Endothelial cell of umbilical vein (primary cell): ENCODE results near the gene POP5. TPM values are rescaled to one million over a fixed set of nuclear protein-coding genes. Genes with fewer than 3 reads are reported as not detected.

Experiments
- BruUV-seq: library from RNA; stranded (reverse); fragments of 400-500 nt; replicated peaks from 2 replicates; lab custom pipeline; 2021; lab: Mats Ljungman, UMichigan
- CTCF ChIA-PET: fragments of 300-600, 350-600 bp; sonication (Branson Sonifier 250); formaldehyde crosslinking; loops from one replicate; lab custom pipeline; 2021; ENCODE audit warnings: antibody characterized with exemption, inconsistent platforms; lab: Charles Lee
- POLR2A ChIA-PET: fragments of 300-600, 350-600 bp; sonication (Branson Sonifier 250); formaldehyde crosslinking; loops from one replicate; lab custom pipeline; 2021; ENCODE audit warnings: antibody characterized with exemption, inconsistent platforms; lab: Charles Lee
- DNase-seq: peaks from one replicate; pipeline ENCODE4 v3.0.0-alpha.2; 2011; ENCODE audit warnings: low read depth, low spot score
- FAIRE-seq: peaks from 2 replicates; lab custom pipeline; 2011; peaks lifted over from hg19 to GRCh38; lab: Jason Lieb, UNC
- H2AFZ ChIP-seq: 2 replicates; pipeline ENCODE4 v1.6.0; 2012; ENCODE audit warnings: low read depth, low read length, control low read depth, inconsistent platforms
- H3K27ac ChIP-seq: 2 replicates; pipeline ENCODE4 v1.5.1; 2011; ENCODE audit warnings: low read depth, mild to moderate bottlenecking, control low read depth, low read length, moderate library complexity; ENCODE audit not compliant: insufficient read depth
- H3K27me3 ChIP-seq, 2 experiments: 2 replicates each; pipeline versions ENCODE4 v1.6.0 to v1.6.1; 2011; ENCODE audit warnings: low read length in 2 of 2, mixed read lengths in 1 of 2; ENCODE audit not compliant: control insufficient read depth in 2 of 2, insufficient read depth in 2 of 2
- H3K36me3 ChIP-seq, 2 experiments: 2 replicates in 1 of 2; 3 replicates in 1 of 2; pipeline ENCODE4 v1.5.1; 2011; ENCODE audit warnings: low read length in 2 of 2, mild to moderate bottlenecking in 1 of 2, moderate library complexity in 1 of 2; ENCODE audit not compliant: control insufficient read depth in 2 of 2, insufficient read depth in 2 of 2; ENCODE audit errors: extremely low read depth in 1 of 2
- H3K4me1 ChIP-seq: 3 replicates; pipeline ENCODE4 v1.5.1; 2011; ENCODE audit warnings: mild to moderate bottlenecking, low read length; ENCODE audit not compliant: control insufficient read depth, insufficient read depth; ENCODE audit errors: extremely low read depth
- H3K4me2 ChIP-seq: 2 replicates; pipeline ENCODE4 v1.6.1; 2011; ENCODE audit warnings: low read length, control low read depth, mixed read lengths; ENCODE audit not compliant: insufficient read depth
- H3K4me3 ChIP-seq, 3 experiments: fragments of 200-600 bp in 1 of 3; sonication (generic), shearing (Covaris generic) in 1 of 3; replicated peaks in 1 of 3; 2 replicates each; pipeline ENCODE4 v1.5.1; 2011 to 2016; ENCODE audit warnings: control low read depth in 3 of 3, low read length in 3 of 3, mild to moderate bottlenecking in 2 of 3, inconsistent platforms in 1 of 3, low read depth in 1 of 3, moderate library complexity in 1 of 3; ENCODE audit not compliant: insufficient read depth in 1 of 3
- H3K79me2 ChIP-seq: 2 replicates; pipeline ENCODE4 v1.6.0; 2012; ENCODE audit warnings: low read length, inconsistent platforms; ENCODE audit not compliant: control insufficient read depth, insufficient read depth
- H3K9ac ChIP-seq: replicated peaks from 2 replicates; pipeline ENCODE3; 2011; ENCODE audit warnings: low read length, control low read depth; ENCODE audit not compliant: insufficient read depth; ENCODE audit errors: extremely low read depth
- H3K9me1 ChIP-seq: replicated peaks from 3 replicates; pipeline ENCODE4 v1.6.0; 2011; ENCODE audit warnings: mild to moderate bottlenecking, low read length; ENCODE audit not compliant: control insufficient read depth, insufficient read depth; ENCODE audit errors: extremely low read depth
- H3K9me3 ChIP-seq: replicated peaks from 2 replicates; pipeline ENCODE4 v1.5.1; 2012; ENCODE audit warnings: low read length, inconsistent platforms; ENCODE audit not compliant: control insufficient read depth, insufficient read depth
- H4K20me1 ChIP-seq: replicated peaks from 2 replicates; pipeline ENCODE3; 2011; ENCODE audit warnings: mild to moderate bottlenecking, low read length; ENCODE audit not compliant: control insufficient read depth, insufficient read depth; ENCODE audit errors: extremely low read depth
- EZH2 ChIP-seq: IDR thresholded peaks from 2 replicates; pipeline ENCODE4 v1.6.1; 2012; ENCODE audit warnings: borderline replicate concordance, low read depth, mild to moderate bottlenecking, moderate library complexity, low read length, inconsistent platforms; ENCODE audit not compliant: severe bottlenecking
- FOS ChIP-seq: IDR thresholded peaks from 2 replicates; pipeline ENCODE4 v1.6.1; 2011; ENCODE audit warnings: mild to moderate bottlenecking, low read length, moderate library complexity, borderline replicate concordance; ENCODE audit not compliant: insufficient read depth
- GATA2 ChIP-seq: IDR thresholded peaks from 2 replicates; pipeline ENCODE4 v1.7.0; 2011; ENCODE audit warnings: low read depth, mild to moderate bottlenecking, moderate library complexity, mixed read lengths, low read length; ENCODE audit not compliant: insufficient read length, insufficient read depth
- JUN ChIP-seq: IDR thresholded peaks from 2 replicates; pipeline ENCODE4 v1.6.1; 2011; ENCODE audit warnings: borderline replicate concordance, low read depth; ENCODE audit not compliant: insufficient read length, insufficient read depth
- MAX ChIP-seq: IDR thresholded peaks from 2 replicates; pipeline ENCODE4 v1.6.1; 2011; ENCODE audit not compliant: insufficient read depth, insufficient read length
- MYC ChIP-seq: IDR thresholded peaks from one replicate; pipeline ENCODE4 v1.6.1; 2011; ENCODE audit warnings: mild to moderate bottlenecking, low read depth, low read length
- POLR2A ChIP-seq: IDR thresholded peaks from 2 replicates; pipeline ENCODE4 v1.6.1; 2012; ENCODE audit warnings: low read depth, mild to moderate bottlenecking, control low read depth, low read length
- POLR2AphosphoS5 ChIP-seq: IDR thresholded peaks from 2 replicates; pipeline ENCODE4 v1.6.1; 2012; ENCODE audit warnings: low read depth, mild to moderate bottlenecking, control low read depth, low read length, moderate library complexity; ENCODE audit not compliant: insufficient read depth
- dilution Hi-C: fragments of 300-500 bp; cut with MboI; formaldehyde crosslinking; loops from one replicate; pipeline ENCODE4 v1.15.0; 2019; ENCODE audit warnings: low sequenced_read_pairs; ENCODE audit not compliant: extremely low pct_ligation_motif_present
- intact Hi-C: fragments of 100-400 bp; cut with micrococcal nuclease; formaldehyde crosslinking; loops from one replicate; pipeline ENCODE4 v1.10.0; 2022
- polyA plus RNA-seq, 4 experiments: library from polyadenylated mRNA; depleted of rRNA in 3 of 4; stranded (reverse) in 3 of 4; unstranded in 1 of 4; fragments of >200 nt; gene quantifications; 2 replicates each; pipeline versions ENCODE4 v1.2.1 to v1.2.3, GENCODE V29; 2011 to 2012; ENCODE audit warnings: missing spikeins in 1 of 4
- total RNA-seq: library from RNA; stranded (reverse); gene quantifications from 2 replicates; pipeline ENCODE4 v1.2.3, GENCODE V29; 2021
- TF ChIP-seq, protein P1 (sequence below), 2 donors: IDR thresholded peaks; 1 replicate in 1 of 2; 2 replicates in 1 of 2; pipeline ENCODE4 v1.5.1; 2011; ENCODE audit warnings: low read length in 2 of 2, mild to moderate bottlenecking in 2 of 2, moderate library complexity in 2 of 2, control low read depth in 1 of 2, inconsistent platforms in 1 of 2, low read depth in 1 of 2; ENCODE audit not compliant: insufficient read depth in 1 of 2; ENCODE audit errors: extremely low read depth in 1 of 2

The POP5 gene
- total and polyA plus RNA-seq, 2 donors (not counting 3 experiments of a cell fraction or from before 2014, with no cell fraction given) = 25.7 to 60.2 TPM

DNA sequence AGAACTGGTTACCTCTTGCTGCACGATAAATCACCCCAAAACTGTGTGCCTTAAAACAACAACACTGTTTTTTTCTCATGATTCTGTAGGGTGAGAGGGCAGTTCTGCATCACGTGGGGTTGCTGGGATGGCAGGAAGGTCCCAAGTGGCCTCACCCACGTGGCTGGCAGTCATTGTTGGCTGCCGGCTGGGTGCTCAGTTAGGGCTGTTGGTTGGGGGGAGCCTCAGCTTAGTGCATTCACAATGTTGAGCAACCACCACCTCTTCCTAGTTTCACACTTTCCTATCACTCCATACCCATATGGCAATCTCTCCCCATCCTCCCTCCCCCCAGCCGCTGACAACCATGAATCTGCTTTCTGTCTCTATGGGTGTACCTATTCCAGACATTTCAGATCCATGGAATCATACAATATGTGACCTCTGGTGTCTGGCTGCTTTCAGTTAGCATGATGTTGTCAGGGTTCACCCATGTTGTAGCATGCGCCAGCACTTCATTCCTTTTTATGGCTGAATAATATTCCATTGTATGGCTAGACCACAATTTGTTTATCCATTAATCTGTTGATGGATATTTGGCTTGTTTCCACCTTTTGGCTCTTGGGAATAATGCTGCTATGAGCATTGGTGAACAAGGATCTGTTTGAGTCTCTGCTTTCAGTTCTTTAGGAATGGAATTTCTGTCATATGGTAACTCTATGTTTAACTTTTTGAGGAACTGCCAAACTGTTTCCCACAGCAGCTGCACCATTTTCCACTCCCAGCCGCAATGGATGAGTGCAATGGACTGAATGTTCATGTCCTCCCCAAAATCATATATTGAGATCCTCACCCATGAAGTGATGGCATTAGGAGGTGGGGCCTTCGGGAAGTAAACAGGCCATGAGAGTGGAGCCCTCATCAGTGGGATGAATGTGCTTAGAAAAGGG is 11.2 kb upstream of the POP5 start:
- Histone ChIP-seq H3K9ac (no peak overlapping the region), H3K9me1 (no peaks in the 10 kb centered on the region), H3K4me1 (no peaks in the 10 kb centered on the region), H3K79me2 (no peaks in the 10 kb centered on the region), H3K36me3 (no peaks in the 10 kb centered on the region), H3K27me3 (peaks cover 0 to 3% of the 10 kb centered on the region in 2 experiments), H3K4me3 (no peak overlapping the region), H4K20me1 (no peaks in the 10 kb centered on the region), H3K4me2 (no peak overlapping the region), H3K9me3 (no peaks in the 10 kb centered on the region), H3K27ac (no peak overlapping the region), H2AFZ (no peak overlapping the region)
- ChIA-PET POLR2A (no interaction called here), CTCF (interaction anchor here (1.1 kb wide), 1 partner anchor 57 kb away, joined by 5 read pairs; no protein-coding TSS in a partner anchor)
- DNase-seq (no peak), FAIRE-seq (no peak)
- TF ChIP-seq POLR2A (no peak), MAX (no peak), JUN (no peak), GATA2 (no peak), MYC (no peak), EZH2 (no peak), POLR2AphosphoS5 (no peak), FOS (no peak)
- TF ChIP-seq, protein P1, sequence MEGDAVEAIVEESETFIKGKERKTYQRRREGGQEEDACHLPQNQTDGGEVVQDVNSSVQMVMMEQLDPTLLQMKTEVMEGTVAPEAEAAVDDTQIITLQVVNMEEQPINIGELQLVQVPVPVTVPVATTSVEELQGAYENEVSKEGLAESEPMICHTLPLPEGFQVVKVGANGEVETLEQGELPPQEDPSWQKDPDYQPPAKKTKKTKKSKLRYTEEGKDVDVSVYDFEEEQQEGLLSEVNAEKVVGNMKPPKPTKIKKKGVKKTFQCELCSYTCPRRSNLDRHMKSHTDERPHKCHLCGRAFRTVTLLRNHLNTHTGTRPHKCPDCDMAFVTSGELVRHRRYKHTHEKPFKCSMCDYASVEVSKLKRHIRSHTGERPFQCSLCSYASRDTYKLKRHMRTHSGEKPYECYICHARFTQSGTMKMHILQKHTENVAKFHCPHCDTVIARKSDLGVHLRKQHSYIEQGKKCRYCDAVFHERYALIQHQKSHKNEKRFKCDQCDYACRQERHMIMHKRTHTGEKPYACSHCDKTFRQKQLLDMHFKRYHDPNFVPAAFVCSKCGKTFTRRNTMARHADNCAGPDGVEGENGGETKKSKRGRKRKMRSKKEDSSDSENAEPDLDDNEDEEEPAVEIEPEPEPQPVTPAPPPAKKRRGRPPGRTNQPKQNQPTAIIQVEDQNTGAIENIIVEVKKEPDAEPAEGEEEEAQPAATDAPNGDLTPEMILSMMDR (IDR thresholded peaks at IDR 0.05; ENCODE audit: extremely low read depth in 1 of 2, insufficient read depth in 1 of 2, low read depth in 1 of 2, low read length in 2 of 2) = no peak
- dilution Hi-C loops = no loop called here
- no TSS peak for BruUV-seq
- intact Hi-C loops = no loop called here
